NCI-H2029 (cell line): ENCODE data around the gene FTSJ1.
"Not testable (repeated sequence)": the region's sequence is repeated elsewhere in the genome, so short reads cannot be mapped to it uniquely, and the experiment has no call there.

Source experiments
- DNase-seq: peaks from one replicate; lab custom pipeline; 2025; lab: John Stamatoyannopoulos, UW

Gene FTSJ1

GRCh38 chrX:48475774-48476577 lies at the start of gene FTSJ1:
Gene FTSJ1 (plus strand): TSS chrX:48476199. CDS start chrX:48478048, 1,849 bp downstream.
- DNase-seq = peak; percentile 62

- not testable (repeated sequence) for DNase-seq
Measured at GRCh38 chrX:48427027-48427716, 48.8 kb upstream of the FTSJ1 start.

- DNase-seq = not testable (repeated sequence)
Measured at GRCh38 chrX:48429606-48430005, 46.4 kb upstream of the FTSJ1 start.

GRCh38 chrX:48430166-48430565 lies 45.8 kb upstream of the FTSJ1 start:
- not testable (repeated sequence) for DNase-seq

GRCh38 chrX:48433713-48434112 lies 42.3 kb upstream of the FTSJ1 start:
- DNase-seq = not testable (repeated sequence)

- DNase-seq = not testable (repeated sequence)
Measured at GRCh38 chrX:48447201-48447600, 28.8 kb upstream of the FTSJ1 start.

- no peak for DNase-seq
Measured at GRCh38 chrX:48450076-48450475, 25.9 kb upstream of the FTSJ1 start.

- no peak for DNase-seq
Measured at GRCh38 chrX:48451708-48452107, 24.3 kb upstream of the FTSJ1 start.

- DNase-seq = no peak
Measured at GRCh38 chrX:48456628-48457331, 19.2 kb upstream of the FTSJ1 start.

GRCh38 chrX:48458711-48459110 lies 17.3 kb upstream of the FTSJ1 start:
- DNase-seq = no peak

- DNase-seq = no peak
Measured at GRCh38 chrX:48459483-48459882, 16.5 kb upstream of the FTSJ1 start.

GRCh38 chrX:48460031-48460430 lies 16.0 kb upstream of the FTSJ1 start:
- no peak for DNase-seq

GRCh38 chrX:48460606-48461005 lies 15.4 kb upstream of the FTSJ1 start:
- DNase-seq = no peak

GRCh38 chrX:48461830-48462229 lies 14.2 kb upstream of the FTSJ1 start:
- DNase-seq = no peak

GRCh38 chrX:48465336-48465933 lies 10.6 kb upstream of the FTSJ1 start:
- DNase-seq = no peak

GRCh38 chrX:48466696-48467095 lies 9.3 kb upstream of the FTSJ1 start:
- DNase-seq = no peak

GRCh38 chrX:48467281-48467761 lies 8.7 kb upstream of the FTSJ1 start:
- DNase-seq = no peak

- no peak for DNase-seq
Measured at GRCh38 chrX:48468247-48468671, 7.7 kb upstream of the FTSJ1 start.

GRCh38 chrX:48468693-48469691 lies 7.0 kb upstream of the FTSJ1 start:
- no peak for DNase-seq

- no peak for DNase-seq
Measured at GRCh38 chrX:48470110-48470832, 5.7 kb upstream of the FTSJ1 start, which contains the start of gene SLC38A5. Gene SLC38A5 (minus strand): TSS chrX:48470260. CDS start chrX:48467924, 2,336 bp downstream.
